ENCODE results near the gene JMY. TPM values are rescaled to one million over a fixed set of nuclear protein-coding genes. Genes with fewer than 3 reads are reported as not detected.

The JMY gene
- polyA plus RNA-seq, 4 donors, result 21.3 to 29.0 (median 24.4) TPM

DNA sequence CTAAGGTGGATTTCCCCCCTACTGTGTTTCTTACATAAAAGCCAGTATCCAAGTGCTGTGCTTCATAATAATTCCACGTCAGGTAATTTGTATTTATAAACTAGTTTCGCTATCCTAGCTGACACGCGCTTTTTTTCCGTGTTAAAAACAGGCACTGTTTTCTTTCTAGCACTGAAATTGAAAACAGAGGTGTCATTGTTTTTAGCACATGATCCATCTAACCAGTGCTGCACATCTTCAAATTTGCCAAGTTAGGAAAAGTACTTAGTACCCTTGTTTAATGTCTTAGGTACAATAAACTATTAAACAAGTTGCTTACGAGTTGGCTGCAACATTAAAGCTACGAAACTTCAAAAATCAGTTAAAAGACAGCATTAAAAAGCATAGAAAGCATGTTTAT, 49.9 kb downstream of the JMY start:
- no peak for DNase-seq (ENCODE audit: low read depth in 4 of 4, low spot score in 2 of 4)

DNA sequence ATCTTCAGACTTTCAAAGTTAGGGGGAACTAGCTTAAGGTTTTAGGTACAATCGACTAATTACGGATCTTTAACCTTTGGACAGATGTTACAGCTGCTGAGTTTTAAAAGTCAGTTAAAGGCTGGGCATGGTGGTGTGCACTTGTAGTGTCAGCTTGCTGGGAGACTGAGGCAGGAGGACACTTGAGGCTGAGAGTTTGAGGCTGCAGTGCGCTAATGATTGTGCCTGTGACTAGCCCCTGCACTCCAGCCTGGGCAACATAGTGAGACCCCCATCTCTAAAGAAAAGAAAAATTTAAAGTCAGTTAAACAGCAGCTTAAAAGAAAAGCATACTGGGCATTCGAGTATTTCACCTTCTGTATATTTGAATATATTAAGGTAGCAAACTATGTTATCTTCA, 51.4 kb downstream of the JMY start:
- DNase-seq (ENCODE audit: low read depth in 4 of 4, low spot score in 2 of 4), result no peak

DNA sequence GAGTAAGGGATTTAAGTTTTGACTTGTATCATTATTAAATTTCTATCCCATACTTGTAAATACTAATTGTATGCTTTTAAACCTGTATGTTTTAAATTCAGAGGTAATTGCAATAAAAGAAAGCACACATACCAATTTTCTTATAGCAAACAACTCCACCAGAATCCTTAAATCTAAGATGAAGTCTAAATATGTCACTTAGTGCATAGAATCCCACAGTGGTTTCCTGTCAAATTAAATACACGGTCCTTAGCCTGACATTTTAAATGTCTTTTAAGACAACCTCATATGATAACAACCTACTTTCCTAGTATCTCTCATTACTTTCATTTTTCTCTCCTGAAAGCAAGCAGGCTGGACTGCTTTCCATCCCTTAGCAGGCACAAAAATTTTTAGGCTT, 52.0 kb downstream of the JMY start:
- DNase-seq (ENCODE audit: low read depth in 4 of 4, low spot score in 2 of 4), result no peak

DNA sequence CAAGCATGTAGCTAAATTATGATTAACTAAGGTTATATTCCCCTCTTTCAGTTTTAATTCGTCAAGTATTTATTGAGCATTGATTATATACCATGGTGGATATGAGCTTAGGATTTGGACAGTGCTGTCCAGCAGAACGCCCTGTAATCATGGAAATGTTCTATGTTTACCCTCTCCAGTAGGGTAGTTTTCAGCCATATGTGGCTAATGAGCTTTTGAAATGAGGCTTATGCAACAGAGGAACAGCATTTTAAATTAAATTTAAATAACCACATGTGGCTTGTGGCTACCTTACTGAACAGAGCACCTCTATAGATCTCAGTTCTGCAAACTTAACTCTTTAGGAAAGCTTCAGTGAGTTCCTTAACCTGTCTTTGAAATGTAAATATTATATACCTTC, 59.1 kb downstream of the JMY start:
- DNase-seq (ENCODE audit: low read depth in 4 of 4, low spot score in 2 of 4), result no peak

DNA sequence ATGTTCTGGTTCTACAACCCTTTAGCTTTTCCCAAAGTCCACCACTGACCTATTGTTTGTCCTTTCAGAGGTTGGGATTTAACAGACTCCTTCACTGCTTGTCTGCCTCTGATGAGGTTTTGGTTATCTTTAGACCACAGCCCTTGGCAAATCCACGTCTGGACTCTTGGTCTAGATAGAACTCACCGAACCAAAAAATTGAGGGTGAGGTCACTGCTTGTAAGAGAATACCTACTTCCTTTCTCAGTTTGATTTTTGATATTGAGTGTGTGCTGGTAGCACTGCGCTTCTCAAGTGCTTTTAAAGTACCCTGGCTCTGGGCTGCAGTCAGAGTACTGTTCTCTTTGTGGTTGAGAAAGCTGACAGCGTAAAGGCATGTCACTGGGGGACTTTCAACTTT, 61.7 kb downstream of the JMY start:
- no peak for DNase-seq (ENCODE audit: low read depth in 4 of 4, low spot score in 2 of 4)

DNA sequence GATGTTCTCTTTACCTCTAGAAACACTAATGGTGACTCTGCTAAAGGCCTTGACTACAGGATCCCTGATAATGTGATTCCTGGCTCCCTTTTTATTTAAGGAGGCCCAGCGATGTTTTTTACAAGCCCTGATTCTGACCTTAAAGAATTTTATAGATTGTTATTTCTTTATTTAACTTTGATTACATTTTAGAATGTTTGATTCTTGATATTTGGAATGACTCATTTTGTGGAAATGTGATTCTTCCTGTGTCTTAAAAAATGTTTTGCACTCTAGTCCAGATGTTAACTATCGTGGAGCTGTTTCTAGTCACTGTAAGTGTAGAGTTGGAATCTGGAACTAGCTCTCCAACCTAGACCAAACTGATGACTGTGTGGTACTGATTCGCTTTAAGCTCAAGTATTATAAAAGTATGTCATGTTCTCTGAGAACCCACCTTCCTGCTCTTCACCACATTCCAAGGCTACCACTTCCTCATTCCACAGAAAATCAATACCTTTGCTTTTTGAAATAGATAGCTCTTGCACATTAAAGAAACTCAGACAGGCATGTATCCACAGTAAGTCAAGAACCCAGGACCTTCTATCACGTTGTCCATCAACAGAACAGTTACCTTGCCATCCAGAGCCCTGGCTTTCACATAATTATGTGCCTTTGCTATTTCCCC, 65.2 kb downstream of the JMY start:
- no peak for DNase-seq (ENCODE audit: low read depth in 4 of 4, low spot score in 2 of 4)

DNA sequence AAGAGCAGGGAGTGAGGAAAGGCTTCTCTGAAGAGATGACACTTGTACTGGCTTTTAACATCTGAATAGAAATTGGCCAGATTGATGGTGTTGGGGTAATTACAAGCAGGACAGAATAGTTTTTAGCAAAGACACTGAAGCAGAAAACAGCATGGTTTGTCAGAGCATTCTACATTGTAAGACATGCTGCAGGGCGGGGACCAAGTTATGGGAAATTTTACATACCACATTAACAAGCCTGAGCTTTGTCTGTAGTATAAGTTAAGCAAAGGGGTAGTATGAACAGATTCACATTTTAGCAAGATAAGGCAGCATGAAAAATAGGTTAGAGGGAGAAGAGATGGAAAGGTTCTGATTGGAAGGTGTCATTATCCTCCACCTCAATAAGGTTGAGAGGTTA, 66.5 kb downstream of the JMY start:
- DNase-seq (ENCODE audit: low read depth in 4 of 4, low spot score in 2 of 4), result no peak

DNA sequence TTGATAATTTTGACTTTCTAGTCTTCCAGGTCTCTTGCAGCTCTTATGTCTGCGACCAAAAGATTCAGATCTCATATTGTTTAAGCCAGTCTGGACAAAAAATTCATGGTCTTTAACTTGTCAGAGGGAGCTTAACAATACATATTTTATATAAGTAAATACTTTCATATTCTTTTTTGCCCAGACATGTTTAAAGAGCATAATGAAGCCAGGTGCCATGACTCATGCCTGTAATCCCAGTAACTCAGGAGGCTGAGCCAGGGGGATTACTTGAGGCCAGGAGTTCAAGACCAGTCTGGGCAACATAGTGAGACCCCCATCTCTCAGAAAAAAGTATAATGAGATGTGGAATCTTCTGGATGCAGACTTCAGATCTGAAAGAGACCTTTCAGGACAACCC, 69.8 kb downstream of the JMY start:
- DNase-seq (ENCODE audit: low read depth in 4 of 4, low spot score in 2 of 4), result no peak

DNA sequence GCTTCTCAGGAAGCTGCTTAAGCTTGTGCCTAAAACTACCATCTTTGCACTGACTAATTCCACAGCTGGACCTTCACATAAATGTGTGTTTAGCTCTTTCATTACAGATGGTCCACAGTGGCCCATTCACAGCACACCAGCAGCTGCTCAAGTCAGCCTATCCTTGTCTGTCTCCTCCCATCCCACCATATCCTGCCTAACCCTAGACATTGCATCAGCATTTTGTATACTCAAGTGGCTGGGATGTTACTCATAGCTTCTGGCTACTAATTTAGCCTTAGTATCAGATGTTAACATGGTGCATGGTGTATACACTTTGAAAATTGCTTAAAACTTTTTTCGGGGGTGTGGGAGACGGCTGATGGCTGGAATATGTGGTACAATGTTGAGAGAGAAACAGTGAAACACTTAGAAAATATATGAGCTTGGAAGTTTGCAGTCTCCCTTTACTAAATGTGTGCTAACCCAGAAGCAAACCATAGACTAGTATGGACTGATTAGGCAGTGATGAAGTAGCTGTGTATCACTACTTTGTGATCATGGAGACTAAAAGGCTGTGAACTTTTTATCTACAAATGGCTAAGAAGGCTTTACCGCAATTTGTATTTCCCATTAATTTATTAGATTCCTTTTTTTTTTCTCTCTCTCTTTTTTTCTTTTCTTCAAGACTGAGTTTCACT, 83.1 kb downstream of the JMY start:
- no peak for DNase-seq (ENCODE audit: low read depth in 4 of 4, low spot score in 2 of 4)

DNA sequence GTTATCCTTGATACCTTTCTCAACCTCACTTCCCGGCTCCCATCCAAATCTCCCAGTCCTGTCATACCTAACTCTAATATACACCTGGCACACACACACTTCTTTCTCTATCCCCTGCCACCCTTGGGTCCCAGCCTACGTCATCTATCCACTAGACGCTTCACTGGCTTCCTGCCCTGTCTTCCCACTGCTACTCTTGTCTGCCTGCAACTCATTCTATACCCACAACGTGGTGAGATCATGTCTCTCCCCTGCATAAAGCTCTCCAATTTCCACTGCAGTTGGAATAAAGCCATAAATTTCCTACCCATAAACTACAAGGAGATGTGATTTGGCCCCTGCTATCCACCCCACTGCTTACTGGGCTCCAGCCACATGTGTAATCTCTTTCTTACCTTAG, 93.5 kb downstream of the JMY start:
- no peak for DNase-seq (ENCODE audit: low read depth in 4 of 4, low spot score in 2 of 4)

DNA sequence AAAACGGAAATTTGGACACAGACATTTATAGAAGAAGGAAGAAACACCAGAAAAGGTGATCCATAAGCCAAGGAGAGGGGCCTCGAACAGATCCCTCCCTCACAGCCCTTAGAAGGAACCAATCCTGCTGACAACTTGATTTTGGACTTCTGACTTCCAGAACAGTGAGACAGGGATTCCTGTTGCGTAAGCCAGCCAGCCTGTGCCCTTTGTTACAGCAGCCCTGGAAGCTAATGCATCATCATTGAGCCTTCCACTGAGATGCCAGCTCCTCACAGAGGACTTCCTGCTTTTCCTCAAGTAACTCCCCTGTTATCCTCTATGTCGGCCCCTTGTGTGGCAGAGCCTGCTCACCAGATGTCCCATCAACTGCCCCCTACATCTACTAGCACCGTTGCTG, 94.1 kb downstream of the JMY start:
- no peak for DNase-seq (ENCODE audit: low read depth in 4 of 4, low spot score in 2 of 4)

DNA sequence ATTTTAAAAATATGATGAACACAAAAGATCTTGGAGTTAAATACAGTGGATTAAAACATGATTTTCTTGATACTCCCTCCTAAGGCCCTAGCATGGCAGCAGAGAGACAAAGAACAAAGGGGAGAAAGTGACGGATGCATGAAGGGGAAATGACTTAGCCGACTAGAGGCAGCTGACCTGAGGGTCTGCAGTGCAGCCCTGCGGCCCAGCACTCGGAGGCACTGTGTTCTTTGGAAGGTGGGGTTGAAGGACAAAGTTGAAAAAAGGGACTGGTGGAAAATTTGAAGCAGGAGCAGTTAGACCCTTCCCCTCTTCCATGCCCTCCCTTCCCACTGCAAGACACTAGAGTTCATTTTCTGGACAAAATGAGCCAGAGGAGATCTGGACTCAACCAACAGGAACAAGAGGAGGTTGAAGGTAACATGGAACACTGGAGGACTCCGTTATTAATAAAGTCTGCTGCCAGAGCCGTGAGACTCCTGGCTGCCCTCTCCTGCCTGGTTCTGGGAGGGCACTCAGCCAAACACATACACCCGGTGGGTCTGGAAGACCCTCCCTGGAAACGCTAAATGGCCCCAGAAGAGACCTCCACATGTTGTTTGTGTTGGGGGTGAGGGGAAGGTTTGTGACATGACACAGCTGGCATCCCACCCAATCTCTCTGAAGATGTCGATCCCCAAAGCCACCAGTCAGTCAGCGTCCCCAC, 98.1 kb downstream of the JMY start:
- DNase-seq (ENCODE audit: low read depth in 4 of 4, low spot score in 2 of 4), result no peak

DNA sequence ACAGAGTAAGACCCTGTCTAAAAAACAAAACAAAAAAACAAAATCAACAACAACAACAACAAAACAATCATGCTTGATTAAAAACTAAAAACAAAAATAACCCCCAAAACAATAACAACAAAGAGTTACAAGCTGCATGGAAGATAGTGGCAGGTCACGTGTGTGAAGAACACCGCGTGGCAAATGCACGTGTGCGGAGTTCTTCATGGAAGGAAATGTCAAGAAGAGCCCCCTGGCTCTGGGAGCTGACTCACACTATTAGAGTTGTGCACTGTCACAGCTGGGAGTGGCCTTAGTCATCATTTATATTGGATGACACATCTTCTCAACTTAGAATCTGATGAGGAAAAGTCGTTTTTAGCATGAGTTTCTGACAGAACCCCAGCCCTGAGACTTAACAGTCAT, 110.5 kb downstream of the JMY start:
- no peak for DNase-seq (ENCODE audit: low read depth in 4 of 4, low spot score in 2 of 4)

DNA sequence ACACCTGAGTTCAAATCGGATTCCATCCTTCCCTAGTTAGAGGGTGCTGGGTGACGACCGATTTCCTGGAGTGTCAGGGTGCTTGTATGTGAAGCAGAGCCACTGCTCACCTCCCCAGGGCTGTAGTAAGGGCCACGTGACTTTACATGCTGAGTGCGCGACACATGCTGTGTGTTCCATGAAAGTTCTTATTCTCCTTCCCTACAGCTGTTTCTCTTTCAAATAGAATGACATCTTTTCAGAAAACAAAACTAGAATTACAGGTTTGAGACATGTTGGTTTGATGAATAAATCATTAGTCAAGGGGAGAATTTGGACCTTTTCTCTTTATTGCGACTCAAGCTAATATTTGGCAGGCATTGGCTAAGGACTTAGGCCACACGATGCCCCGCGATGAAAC, 113.1 kb downstream of the JMY start:
- no peak for DNase-seq (ENCODE audit: low read depth in 4 of 4, low spot score in 2 of 4)

DNA sequence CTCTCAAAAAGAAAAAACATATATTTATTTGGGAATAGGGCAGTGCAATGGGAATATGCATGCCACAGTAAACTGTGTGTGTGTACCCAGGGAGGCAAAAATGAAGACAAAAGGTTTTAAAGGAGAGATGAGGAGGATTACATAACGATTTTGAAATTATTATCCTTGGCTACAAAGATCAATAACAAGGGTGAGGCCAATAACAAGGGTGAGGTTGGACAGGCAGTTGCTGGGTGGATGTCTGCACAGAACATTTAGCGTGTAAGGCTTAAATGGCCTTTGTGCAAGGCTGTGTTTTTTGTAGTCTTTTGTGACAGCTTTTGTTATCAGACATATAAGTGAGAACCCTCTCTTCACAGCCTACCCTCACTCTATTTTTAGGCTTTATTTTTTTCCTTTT, 114.0 kb downstream of the JMY start:
- no peak for DNase-seq (ENCODE audit: low read depth in 4 of 4, low spot score in 2 of 4)

DNA sequence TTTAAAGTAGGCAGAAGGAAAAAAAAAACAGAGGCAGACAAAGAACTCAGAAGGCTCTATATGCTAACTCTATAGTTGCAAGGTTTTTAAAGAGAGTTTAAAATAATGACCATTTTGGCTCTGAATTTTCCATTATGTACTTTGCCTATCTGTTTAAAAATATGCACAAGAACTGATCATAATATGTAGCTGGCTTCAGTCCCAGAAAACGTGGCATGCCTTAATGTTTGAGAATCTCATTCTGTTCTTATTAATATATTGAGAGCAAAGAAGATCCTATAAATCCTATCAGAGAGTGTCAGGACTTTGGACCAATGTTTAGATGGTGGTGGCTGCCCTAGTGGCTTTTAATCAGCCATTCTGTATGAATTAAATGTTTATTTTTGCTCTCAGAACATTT, 121.5 kb downstream of the JMY start:
- no peak for DNase-seq (ENCODE audit: low read depth in 4 of 4, low spot score in 2 of 4)

Other genes with a start within 250 kb of the JMY start
- gene DMGDH, start 166.5 kb upstream of the JMY start, polyA plus RNA-seq (ENCODE audit: insufficient read length in 4 of 4), result 10 to 100 TPM; 13.0 to 26.0 (median 23.1) TPM
- gene BHMT2, start 166.4 kb upstream of the JMY start, polyA plus RNA-seq (ENCODE audit: insufficient read length in 4 of 4), result 10 to 100 TPM; 22.3 to 58.5 (median 51.8) TPM
- 100 to 1,000 TPM; 225 to 404 (median 280) TPM for gene BHMT, start 124.3 kb upstream of the JMY start, polyA plus RNA-seq (ENCODE audit: insufficient read length in 4 of 4)

Data from left renal cortex interstitium (tissue), 4 donors.